ENCODE measurements around the gene PDE5A. TPM values are rescaled to one million over a fixed set of nuclear protein-coding genes. Genes with fewer than 3 reads are reported as not detected.
A peak's percentile ranks its signal among the peaks of the same experiment; 100 is the strongest.

Gene PDE5A
- total RNA-seq, 1 experiment from 2014 or later, result 114 TPM

GRCh38 chr4:119518230-119518892 lies 110.2 kb downstream of the PDE5A start:
- intact Hi-C loops (cut with micrococcal nuclease; ENCODE audit: unreplicated experiment) (no loop called here), in situ Hi-C loops (cut with HindIII; ENCODE audit: low pct_unique_long_range_greater_than_20kb, low sequenced_read_pairs) (no loop called here)
- H3K9me3 ChIP-seq (ENCODE audit: control insufficient read depth, insufficient read depth, low read depth, low read length), result no peaks in the 10 kb centered on the region
- H3K36me3 ChIP-seq (ENCODE audit: control insufficient read depth, insufficient read depth, low read length), result peaks cover 70% of the 10 kb centered on the region
- POLR2A ChIA-PET, result no interaction called here
- TF ChIP-seq CTCF (IDR thresholded peaks at IDR 0.05) (no peak), TCF7L2 (IDR thresholded peaks at IDR 0.05; ENCODE audit: low read depth, low read length) (no peak)
- H3K27me3 ChIP-seq (ENCODE audit: control insufficient read depth, insufficient read depth, low read length), result no peaks in the 10 kb centered on the region
- DNase-seq (ENCODE audit: low read depth, low spot score), result no peak
- CTCF ChIA-PET, result no interaction called here
- BruUV-seq (replicated peaks), result TSS peak; percentile 0
- H3K4me1 ChIP-seq (ENCODE audit: control insufficient read depth, insufficient read depth, low read length), result no peaks in the 10 kb centered on the region
- no peak overlapping the region for H3K27ac ChIP-seq (ENCODE audit: low read length)
- ATAC-seq, result no peak
- H3K4me3 ChIP-seq (ENCODE audit: low read depth in 2 of 2, low read length in 2 of 2), result no peak overlapping the region

- DNase-seq (ENCODE audit: low read depth, low spot score) (no peak), ATAC-seq (no peak)
- H3K27me3 ChIP-seq (ENCODE audit: control insufficient read depth, insufficient read depth, low read length), result no peaks in the 10 kb centered on the region
- in situ Hi-C loops (cut with HindIII; ENCODE audit: low pct_unique_long_range_greater_than_20kb, low sequenced_read_pairs) (no loop called here), intact Hi-C loops (cut with micrococcal nuclease; ENCODE audit: unreplicated experiment) (no loop called here)
- POLR2A ChIA-PET, result no interaction called here
- H3K27ac ChIP-seq (ENCODE audit: low read length), result no peak overlapping the region
- H3K9me3 ChIP-seq (ENCODE audit: control insufficient read depth, insufficient read depth, low read depth, low read length), result no peaks in the 10 kb centered on the region
- TF ChIP-seq TCF7L2 (IDR thresholded peaks at IDR 0.05; ENCODE audit: low read depth, low read length), result no peak
- no peak for TF ChIP-seq POLR2AphosphoS5 (IDR thresholded peaks at IDR 0.05; ENCODE audit: low read depth, low read length)
- no peak for TF ChIP-seq SIN3A (IDR thresholded peaks at IDR 0.05; ENCODE audit: borderline replicate concordance, insufficient read depth, low read depth, low read length)
- TF ChIP-seq REST (IDR thresholded peaks at IDR 0.05; ENCODE audit: insufficient read depth in 1 of 2, low read depth in 2 of 2, low read length in 1 of 2), result no peak
- no peak for TF ChIP-seq CTCF (IDR thresholded peaks at IDR 0.05)
- no TSS peak for BruUV-seq (replicated peaks)
- H3K36me3 ChIP-seq (ENCODE audit: control insufficient read depth, insufficient read depth, low read length), result peaks cover 65% of the 10 kb centered on the region
- H3K4me3 ChIP-seq (ENCODE audit: low read depth in 2 of 2, low read length in 2 of 2), result no peak overlapping the region
- CTCF ChIA-PET, result no interaction called here
- H3K4me1 ChIP-seq (ENCODE audit: control insufficient read depth, insufficient read depth, low read length), result no peaks in the 10 kb centered on the region
These were observed 111.0 kb downstream of the PDE5A start for GRCh38 chr4:119517361-119518229.
